GM03348 (cell line): ENCODE data around the gene ZNF219.
A peak's percentile ranks its signal among the peaks of the same experiment; 100 is the strongest.

Experiments
- DNase-seq: peaks from one replicate; pipeline ENCODE4 v3.0.0; 2012; ENCODE audit warnings: low spot score

Gene ZNF219

DNA sequence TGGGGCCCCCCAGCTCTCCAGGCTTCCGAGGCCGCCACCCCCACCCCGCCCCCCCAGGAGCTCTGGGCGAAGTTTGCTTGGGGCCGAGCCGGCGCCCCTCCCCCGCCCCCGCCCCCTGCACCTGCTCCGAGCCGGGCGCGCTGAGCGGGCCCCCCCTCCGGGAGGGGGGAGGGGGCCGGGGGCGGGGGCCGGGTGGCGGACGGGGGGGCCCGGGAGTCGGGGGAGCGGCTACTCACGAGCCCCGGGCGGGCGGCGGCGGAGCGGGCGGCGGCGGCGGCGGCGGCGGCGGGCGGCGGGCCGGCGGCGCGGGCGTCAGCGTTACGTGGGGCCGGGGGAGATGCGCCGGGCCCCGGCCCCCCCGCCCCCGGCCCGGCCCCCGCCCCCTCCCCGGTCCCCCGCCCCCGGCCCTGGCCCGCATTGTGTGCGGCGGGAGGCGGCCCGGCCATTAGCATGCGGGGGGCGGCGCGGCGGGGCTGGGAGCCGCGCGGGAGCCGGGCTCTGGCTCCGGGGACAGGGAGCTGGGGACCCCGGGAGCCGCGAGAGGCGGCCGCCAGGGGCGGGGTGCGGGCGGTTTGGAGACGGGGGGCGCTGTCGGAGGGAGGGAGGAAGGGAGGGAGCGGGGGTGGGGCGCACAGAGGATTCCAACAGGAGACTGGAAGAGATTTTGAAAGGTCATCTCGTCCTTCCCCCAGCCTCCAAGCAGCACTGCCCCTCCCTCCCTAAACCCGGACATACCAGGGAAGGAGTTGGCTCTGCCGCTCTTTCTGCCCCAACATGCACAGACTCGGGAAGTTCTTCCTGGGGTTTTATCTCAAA, at the start of gene ZNF219:
Gene ZNF219 (minus strand): TSS at position 580 of the 816 bp plus-strand sequence. CDS start 5,064 bp downstream, outside the sequence.
- peak; percentile 79 for DNase-seq

DNA sequence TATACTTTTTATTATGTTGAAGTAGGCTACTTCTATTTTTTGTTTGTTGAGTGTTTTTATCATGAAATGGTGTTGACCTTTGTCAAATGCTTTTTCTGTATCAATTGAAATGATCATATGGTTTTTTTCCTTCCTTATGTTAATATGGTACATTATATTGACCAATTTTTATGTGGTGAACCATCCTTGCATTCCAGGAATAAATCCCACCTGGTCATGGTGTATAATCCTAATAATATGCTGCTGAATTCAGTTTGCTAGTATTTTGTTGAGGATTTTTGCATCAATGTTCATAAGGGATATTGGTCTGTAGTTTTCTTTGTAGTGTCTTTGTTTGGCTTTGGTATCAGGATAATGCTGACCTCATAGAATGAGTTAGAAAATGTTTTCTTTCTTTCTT, 47.0 kb upstream of the ZNF219 start:
- no peak for DNase-seq

DNA sequence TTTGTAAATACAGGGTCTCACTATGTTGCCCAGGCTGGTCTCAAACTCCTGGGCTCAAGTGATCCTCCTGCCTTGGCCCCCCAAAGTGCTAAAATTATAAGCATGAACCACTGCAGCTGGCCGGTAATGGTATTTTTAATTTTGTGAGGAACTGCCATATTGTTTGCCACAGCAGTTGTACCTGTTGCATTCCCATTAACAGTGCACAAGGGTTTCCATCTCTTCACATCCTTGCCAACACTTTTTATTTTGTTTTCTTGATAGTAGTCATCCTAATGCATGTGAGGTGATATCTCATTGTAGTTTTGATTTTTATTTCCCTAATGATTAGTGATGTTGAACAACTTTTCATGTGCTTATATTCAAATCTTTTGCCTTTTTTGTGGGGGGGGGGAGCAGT, 43.9 kb upstream of the ZNF219 start:
- no peak for DNase-seq

DNA sequence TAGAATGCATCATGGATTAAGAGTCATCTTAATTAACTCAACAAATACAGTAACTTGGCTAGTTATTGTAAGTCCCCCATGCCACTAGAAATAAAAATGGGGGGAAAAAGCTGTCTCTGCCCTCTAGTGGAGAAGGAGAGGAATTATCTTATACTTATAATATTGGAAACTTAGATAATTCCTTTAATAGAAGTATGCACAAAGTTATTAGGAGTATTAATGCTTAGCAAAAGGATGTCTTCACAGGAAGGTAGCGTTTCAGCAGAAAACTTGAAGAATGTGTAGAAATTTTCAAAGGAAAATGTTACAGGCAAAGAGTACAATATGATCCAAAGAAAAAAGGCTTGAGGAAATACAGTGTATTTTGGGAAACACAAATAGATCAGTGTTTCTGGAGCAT, 37.6 kb upstream of the ZNF219 start:
- DNase-seq = peak; percentile 62

DNA sequence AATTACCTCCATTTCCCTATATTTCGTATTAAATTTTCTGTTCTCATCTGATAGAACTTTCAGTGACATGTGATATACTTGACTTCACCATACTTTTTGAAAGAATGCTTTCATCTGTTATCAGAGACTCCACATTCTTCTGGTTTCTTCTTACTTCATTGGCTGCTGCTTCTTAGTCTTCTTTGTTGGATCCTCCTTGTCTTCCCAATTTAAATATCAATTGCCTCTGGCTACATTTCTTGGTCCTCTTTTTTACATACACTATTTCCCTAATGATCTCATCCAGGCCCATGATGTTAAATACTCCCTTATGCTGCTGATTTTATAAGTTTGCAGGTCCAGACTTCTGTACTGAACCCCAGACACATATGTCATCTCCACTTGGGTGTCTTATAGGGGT, 35.4 kb upstream of the ZNF219 start:
- DNase-seq = no peak

DNA sequence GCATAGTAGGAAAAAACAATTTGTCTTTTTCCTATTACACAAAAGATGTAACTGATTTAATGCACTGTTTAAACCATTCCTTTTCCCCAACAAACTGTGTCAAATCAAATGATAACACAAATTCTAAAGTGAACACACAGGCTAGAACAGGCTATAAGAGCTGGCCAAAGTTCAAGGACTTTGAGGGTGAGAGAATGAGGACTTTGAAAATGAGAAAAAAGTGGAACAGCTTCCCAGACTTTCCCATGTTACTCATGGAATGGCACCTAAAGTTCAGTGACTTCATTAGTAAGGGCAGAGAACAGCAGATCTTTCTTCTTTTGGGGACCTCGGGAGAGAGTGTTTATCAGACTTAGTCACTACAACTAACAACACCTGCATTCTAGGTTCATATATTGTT, 25.0 kb upstream of the ZNF219 start:
- DNase-seq = no peak

DNA sequence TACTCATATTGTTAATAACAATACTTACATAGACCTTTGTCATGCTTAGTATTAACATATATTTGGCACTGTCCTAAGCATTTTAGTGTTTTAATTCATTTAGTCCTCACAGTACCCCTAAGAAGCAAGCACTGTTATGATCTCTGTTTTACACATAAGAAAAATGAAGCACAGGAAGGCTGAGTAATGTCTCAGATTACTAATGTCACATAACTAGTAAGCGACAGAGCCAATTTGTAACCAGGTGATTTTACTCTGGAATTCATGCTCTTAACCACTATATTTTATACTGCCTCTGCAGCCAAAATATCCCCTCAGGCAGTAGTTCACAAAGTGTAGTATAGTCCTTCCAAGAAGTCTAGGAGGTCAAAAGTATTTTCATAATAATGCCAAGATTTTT, 22.7 kb upstream of the ZNF219 start:
- no peak for DNase-seq

DNA sequence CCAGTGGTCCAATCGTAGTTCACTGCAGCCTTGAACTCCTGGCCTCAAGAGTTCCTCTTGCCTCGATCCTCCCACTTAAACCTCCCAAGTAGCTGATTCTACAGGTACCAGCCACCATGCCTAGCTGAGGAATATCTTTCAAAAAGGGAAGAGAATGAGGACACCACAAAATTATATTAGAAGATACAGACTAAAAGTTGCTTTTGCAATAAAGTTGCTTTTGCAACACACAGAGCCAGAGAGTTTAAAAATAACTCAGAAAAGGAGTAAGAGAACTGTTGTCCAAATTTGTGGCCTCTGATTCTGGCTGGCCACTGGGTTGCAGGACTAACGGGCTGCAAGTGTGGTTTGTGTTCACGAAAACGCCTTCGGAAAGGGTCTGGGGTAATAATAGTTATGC, 22.2 kb upstream of the ZNF219 start:
- DNase-seq = no peak

DNA sequence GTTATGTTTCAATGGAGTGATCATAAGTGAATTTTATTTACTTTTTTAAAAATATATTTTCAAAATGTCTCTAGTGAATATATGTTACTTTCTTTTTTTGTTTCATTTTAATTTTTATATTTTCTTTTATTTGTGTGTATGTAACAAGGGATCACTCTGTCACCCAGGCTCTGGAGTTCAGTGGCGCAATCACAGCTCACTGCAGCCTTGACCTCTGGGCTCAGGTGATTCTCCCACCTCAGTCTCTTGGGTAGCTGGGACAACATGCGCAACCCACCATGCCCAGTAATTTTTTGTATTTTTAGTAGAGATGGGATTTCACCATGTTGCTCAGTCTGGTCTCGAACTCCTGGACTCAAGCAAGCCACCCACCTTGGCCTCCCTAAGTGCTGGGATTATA, 20.5 kb upstream of the ZNF219 start:
- no peak for DNase-seq

DNA sequence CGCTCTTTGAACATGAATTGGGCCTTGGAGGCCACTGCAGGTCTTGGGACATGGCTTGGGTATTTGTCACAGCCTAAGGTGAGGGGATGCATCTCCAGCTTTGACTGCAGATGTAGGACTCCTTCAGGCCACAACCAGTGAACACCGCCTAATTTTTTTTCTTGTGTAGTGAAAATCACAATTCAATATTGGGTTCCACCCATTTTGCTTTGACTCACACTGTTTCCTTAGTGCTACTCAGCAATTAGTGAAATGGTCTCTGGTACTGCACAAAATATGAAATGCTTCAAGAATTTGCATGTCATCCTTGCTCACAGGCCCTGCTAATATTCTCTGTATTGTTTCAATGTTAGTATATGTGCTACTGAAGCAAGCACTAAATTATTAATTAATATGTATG, 14.9 kb upstream of the ZNF219 start:
- DNase-seq = no peak

DNA sequence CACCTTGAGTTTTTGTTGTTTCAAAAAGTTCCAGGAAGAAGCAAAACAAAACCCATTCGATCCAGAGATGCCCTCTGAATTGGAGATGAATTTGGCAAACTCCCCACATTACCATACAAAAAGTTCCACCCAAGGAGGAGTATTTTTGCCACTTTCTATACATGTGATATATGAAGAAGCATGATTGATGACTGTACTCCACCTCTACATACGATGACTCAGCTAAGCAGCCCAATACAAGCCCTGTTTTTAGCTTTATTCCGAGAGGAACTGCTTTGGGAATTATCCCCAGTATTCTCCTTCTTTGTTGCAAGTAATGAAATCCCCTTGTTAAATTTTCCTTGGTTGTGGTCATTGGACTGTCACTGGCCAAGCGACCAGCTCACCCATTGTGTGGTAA, 13.8 kb upstream of the ZNF219 start:
- no peak for DNase-seq

DNA sequence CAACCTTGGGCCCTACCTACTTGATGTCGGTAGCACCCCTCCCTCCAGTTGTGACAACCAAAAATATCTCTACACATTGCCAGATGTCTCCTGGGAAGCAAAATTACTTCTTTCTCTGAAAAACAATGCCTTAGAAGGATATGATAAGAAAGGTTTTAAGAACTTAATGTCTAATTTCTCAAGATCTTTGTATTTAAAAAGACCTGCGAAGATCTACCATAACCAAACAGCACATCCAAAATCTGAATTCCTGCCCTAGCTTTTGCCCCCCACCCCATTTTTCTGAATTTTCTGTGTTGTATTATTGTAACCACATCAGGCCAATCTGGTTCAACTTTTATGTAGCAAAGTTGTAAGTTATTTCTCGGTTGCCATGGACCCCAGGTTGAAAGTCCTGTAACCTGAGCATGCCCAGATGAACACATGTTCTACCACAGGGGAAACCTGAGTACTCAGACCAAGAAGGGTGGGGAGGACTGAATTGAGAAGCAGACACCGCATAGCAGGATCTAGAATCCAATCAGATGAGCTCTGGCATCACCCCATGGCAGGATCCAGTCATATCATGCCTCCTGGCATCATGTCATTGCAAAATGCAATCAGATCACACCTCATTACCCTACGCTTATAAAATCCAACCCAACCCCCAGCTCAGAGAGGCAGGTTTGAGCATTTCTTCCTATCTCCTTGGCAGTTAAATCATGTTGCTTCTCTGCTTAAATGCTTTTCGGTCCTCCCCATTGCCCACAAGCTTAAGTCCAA, 11.1 kb upstream of the ZNF219 start:
- DNase-seq = no peak

DNA sequence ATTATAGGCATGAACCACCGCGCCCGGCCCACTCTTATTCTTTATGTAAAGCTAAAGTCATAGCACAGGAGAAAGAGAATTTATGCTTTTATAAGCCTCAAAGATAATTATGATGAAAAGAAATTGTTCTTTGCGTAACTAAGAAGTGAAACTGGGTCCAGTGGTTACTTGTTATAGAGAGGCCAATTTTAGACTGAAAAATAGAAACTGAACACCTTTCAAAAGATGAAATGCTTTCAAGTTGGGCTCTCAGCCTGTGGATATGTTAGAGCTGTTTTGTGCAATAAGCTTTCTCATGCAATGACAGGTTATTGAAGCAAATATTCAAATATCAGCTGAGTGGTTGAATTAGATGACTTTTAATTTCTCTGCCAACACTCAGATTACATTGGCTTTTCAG, 10.3 kb upstream of the ZNF219 start:
- no peak for DNase-seq

DNA sequence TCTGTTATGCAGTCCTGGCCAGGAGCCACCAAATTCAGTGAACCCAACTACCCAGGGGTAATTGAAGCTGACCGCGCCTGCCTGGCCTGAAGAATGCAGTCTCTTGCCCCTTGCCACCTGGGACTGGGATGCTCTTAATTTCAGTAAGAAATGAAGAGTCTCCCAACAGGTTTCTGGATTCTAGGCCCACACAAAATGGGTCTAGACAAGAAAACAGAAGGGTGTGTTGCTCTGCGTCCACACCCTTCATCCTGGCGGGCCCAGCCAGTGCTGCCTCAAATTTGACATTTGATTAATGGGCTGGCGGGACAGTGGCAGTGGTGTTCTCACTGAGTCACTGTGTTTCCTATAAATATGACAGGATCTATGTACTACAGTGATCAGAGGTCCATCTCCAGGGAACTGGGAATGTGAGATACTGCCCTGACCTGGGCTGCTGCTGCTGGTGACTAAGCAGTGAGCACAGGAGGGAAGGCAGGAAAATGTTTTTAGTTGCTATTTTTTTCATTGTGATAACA, 8.9 kb upstream of the ZNF219 start:
- no peak for DNase-seq

DNA sequence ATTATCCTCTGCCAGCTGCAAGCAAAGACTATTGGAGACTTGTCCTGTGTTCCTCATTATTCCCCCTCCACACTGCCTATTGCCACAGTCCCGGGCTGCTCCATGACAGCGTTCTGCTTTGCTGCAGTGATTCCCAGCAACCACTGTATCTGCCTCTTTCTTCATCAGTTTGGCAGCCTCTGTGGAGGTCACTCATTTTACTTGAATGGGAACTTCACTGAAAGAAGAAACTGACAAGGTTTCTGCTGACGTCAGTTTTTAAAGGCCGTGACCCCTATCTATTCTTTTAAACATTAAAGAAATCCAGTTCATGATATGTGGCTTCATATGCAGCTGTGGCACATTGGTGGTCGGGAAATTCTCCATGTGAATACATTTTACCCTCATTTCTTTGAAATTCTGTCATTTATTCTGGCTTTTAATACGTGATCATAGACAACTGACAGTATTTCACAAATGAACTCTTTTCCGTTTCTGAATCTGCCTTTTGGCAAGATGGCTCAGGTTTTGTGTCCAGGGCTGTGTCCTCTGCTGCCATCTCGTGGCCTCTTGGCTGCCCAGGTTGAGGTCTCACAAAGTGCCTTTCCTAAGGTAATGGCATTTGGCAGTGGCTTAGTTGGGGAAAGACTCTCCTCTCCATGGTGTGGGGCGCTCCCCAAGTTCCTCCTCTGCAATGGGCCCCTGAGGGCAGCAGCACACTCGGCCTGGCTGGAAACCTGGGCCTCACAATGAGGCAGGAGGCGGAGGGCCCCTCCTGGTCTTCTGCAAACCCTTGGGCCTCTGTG, 8.2 kb upstream of the ZNF219 start:
- DNase-seq = peak; percentile 83

DNA sequence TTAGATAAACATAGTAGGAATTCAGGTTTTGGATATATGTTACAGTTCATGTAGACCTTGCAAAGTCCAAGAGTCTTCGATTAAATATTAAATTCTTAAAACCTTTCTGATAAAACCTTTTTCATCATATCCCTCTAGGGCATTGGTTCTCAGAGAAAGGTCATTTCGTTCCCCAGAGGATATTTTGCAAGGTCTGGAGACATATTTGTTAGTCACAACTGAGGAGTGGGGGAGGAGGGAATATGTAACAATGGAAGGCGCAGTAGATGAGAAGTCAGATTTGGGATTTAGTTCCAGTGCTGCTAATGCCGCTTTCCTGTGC, 7.7 kb upstream of the ZNF219 start:
- no peak for DNase-seq

DNA sequence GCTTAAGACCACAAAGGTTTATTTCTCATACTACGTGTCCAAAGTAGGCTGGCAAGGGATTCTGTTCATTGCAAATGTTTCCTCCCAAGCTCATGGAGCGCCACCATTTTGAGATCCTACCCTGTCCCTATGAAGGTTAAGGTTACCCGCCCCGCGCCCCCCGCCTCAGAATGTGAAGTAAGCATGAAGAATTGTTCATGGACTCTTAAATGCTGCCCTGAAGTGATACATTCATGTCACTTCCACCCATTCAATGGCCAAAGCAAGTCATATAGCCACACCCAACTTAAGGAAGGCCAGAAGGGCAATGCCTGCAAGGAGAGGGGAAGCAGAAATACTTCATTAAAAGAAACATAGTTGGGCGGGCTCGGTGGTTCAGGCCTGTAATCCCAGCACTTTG, 6.6 kb upstream of the ZNF219 start:
- no peak for DNase-seq

DNA sequence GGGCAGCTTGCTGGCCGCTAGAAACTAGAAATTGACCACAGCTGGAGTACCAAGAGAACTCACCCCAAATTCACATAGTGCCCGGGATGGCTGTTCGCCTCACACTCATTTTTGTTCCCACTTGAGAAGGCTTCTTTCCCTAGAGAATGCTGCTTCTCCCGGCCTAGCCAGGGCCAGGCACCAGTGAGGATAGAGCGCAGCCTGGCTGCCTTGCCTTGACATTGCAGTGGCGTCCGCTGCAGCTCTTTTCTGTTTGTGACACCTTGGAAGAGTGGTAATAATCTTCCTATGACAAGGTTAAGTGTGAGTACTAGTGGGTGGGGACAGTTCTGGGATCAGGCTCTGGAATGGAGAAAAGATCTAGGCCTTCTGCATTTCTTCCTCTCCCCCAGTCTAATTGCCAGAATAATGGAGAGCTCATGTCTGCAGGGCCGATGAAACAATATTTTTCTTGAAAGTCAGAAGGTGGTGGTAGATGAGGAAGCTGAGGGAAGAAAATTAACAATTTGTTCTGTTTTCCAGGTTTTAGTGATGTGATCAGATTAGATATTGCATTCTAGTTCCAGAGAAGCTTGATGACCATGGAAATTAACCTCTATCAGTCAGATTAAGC, 6.1 kb upstream of the ZNF219 start:
- peak; percentile 83 for DNase-seq

DNA sequence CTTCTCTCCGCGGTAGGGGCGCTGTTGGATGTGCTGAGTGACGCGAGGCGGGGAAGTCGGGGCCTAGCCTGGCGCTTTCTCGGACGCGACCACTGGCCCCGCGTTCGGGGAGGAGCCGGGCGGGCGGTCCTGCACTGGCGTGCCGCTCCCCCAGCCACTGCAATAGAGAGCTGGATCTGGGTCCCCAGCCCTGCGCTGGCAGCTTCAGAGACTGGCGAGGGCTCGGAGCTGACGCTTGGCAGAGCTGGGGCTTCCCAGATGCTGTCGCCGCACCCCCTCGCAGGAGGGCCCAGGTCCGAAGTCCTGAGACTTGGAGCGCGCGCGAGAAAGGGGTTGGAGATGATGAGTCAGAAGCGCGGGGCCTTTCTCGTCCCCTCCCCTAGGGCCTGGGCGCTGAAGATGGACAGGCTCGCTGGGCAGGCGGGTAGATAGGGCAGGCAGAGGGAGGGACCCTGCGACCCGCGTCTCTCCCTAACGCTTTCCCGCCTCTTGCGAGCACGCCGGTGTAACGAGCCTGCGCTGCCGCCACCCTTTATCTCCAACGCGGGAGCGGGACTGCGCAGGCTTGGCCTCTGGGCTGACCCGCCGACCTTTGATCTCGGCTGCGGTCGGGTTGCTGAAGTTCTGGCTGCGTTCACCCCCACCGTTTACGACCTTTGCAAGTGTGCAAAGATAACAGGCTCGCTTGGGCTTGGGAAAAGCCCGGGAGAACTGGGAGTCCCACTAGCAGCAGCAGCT, 5.4 kb upstream of the ZNF219 start:
- peak; percentile 96 for DNase-seq

DNA sequence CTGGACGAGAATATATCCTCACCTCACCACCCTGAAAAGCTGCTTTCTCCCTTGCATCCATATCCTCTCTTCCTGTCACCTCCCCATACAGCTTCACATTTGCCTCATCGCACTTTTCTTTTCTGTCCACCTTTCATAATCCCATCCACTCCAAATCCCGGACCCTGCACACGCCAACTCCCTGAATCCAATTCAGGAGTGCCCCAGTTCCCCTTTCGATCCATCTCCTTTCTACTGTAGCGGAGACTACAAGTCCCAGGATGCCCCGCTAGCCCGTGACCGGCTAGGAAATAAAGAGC, 4.9 kb upstream of the ZNF219 start:
- DNase-seq = no peak

DNA sequence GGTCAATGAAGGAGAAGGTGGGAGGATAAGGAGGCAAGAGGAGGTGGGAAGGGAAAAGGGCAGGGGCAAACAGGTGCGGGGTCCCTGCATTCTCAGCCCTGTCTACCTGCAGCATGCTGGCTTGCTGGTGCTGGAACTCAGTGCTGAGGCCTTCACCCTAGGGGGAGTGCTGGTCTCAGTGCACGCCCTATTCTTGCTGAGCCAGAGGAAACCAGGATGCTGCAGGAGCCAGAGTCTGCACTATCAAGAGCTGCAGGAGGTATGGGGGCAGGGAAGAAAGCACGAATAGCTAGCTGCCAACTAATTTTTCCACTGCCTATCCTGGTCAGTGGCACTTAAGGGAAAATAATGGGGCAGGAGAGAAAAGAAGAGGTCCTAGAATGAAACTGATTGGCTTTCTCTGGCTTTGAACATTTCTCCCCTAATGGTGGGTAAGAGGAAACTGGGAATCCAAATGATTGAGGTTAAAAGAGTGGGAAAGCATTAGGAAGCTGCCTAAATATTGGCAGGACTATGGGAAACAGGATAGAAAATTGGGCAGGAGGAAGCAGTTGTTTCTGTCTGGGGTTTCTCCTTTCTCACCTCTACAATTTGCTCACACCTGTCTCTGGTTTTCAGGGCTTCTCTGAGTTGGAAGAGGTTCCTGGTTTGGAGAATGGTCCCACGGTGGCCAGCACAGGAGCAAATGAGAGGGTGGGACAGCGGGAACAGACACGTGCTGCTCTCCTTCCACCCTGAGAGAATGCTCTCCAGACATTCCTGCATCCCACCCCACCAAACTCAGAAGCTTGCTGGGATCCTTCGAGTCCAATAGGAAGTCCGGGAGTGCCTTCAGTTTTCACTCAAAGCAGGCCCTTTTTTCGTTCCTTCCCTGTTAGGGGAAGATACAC, 4.3 kb upstream of the ZNF219 start:
- DNase-seq = no peak
